Loucy (cell line): Measurements from ENCODE around the gene TMEM18.

Experiments
- H2AFZ ChIP-seq: fragments of 200-600 bp; sonication (generic); 2 replicates; pipeline ENCODE4 v1.6.0; 2016; ENCODE audit warnings: antibody characterized with exemption, mild to moderate bottlenecking, low read length, moderate library complexity
- H3F3A ChIP-seq: fragments of 200-600 bp; 2 replicates; pipeline ENCODE4 v1.6.0; 2016; ENCODE audit warnings: antibody characterized with exemption, low read depth, mild to moderate bottlenecking
- H3K27me3 ChIP-seq: fragments of 200-600 bp; sonication (generic); 2 replicates; pipeline ENCODE4 v1.6.1; 2014; ENCODE audit warnings: low read length, mild to moderate bottlenecking; ENCODE audit not compliant: insufficient read depth, poor library complexity, severe bottlenecking
- H3K36me3 ChIP-seq: fragments of 200-600 bp; sonication (generic); 2 replicates; pipeline ENCODE4 v1.6.1; 2016; ENCODE audit warnings: low read length; ENCODE audit not compliant: insufficient read depth
- H3K4me1 ChIP-seq: fragments of 200-600 bp; sonication (generic); 2 replicates; pipeline ENCODE4 v1.5.1; 2014; ENCODE audit warnings: low read length, mild to moderate bottlenecking; ENCODE audit not compliant: insufficient read depth, poor library complexity, severe bottlenecking
- H3K4me2 ChIP-seq: fragments of 200-600 bp; sonication (generic); 2 replicates; pipeline ENCODE4 v1.6.0; 2014; ENCODE audit warnings: antibody characterized with exemption, low read length, low read depth, mild to moderate bottlenecking; ENCODE audit not compliant: poor library complexity, severe bottlenecking
- H3K4me3 ChIP-seq: fragments of 200-600 bp; sonication (generic); 2 replicates; pipeline ENCODE4 v1.5.1; 2014; ENCODE audit warnings: low read length, mild to moderate bottlenecking, mixed read lengths; ENCODE audit not compliant: poor library complexity, severe bottlenecking
- H3K79me2 ChIP-seq: fragments of 200-600 bp; sonication (generic); 2 replicates; pipeline ENCODE4 v1.6.1; 2014; ENCODE audit warnings: low read length; ENCODE audit not compliant: insufficient read depth
- H3K9ac ChIP-seq: fragments of 200-600 bp; sonication (generic); 2 replicates; pipeline ENCODE4 v1.6.0; 2014; ENCODE audit warnings: mild to moderate bottlenecking, low read depth, low read length, moderate library complexity; ENCODE audit not compliant: poor library complexity, severe bottlenecking
- H3K9me2 ChIP-seq: fragments of 200-600 bp; sonication (generic); replicated peaks from 2 replicates; pipeline ENCODE4 v1.6.1; 2016; ENCODE audit warnings: low read depth, low read length, mixed read lengths
- H3K9me3 ChIP-seq: fragments of 200-600 bp; sonication (generic); 2 replicates; pipeline ENCODE4 v1.6.1; 2014; ENCODE audit warnings: mild to moderate bottlenecking, antibody characterized with exemption, low read length, low read depth; ENCODE audit not compliant: insufficient read depth
- H4K20me1 ChIP-seq: fragments of 200-600 bp; sonication (generic); 2 replicates; pipeline ENCODE4 v1.6.0; 2014; ENCODE audit warnings: antibody characterized with exemption, low read length, mild to moderate bottlenecking; ENCODE audit not compliant: insufficient read depth, poor library complexity, severe bottlenecking
- CTCF ChIP-seq: fragments of 200-600 bp; sonication (generic); conservative IDR thresholded peaks from 2 replicates; pipeline ENCODE4 v1.5.1; 2014; ENCODE audit warnings: mild to moderate bottlenecking, antibody characterized with exemption, low read length
- EZH2phosphoT487 ChIP-seq: fragments of 200-600 bp; IDR thresholded peaks from 2 replicates; pipeline ENCODE4 v1.6.1; 2018; ENCODE audit warnings: antibody characterized with exemption, mild to moderate bottlenecking, moderate library complexity, borderline replicate concordance

The TMEM18 gene

GRCh38 chr2:672606-672905 is 4.7 kb downstream of the TMEM18 start:
- peaks cover 34% of the 10 kb centered on the region for H4K20me1 ChIP-seq
- no peak overlapping the region for H3K4me3 ChIP-seq
- no peak overlapping the region for H2AFZ ChIP-seq
- H3K9ac ChIP-seq = no peak overlapping the region
- peaks cover 42% of the 10 kb centered on the region; the same call in 1 of the 2 replicates for H3K36me3 ChIP-seq
- H3K4me1 ChIP-seq = peaks cover 25% of the 10 kb centered on the region
- TF ChIP-seq EZH2phosphoT487 (no peak), CTCF (no peak)
- H3K9me2 ChIP-seq = no peaks in the 10 kb centered on the region
- H3K79me2 ChIP-seq = peaks cover 40% of the 10 kb centered on the region
- no peak overlapping the region for H3K4me2 ChIP-seq
- no peaks in the 10 kb centered on the region for H3F3A ChIP-seq
- H3K27me3 ChIP-seq = no peaks in the 10 kb centered on the region
- no peaks in the 10 kb centered on the region for H3K9me3 ChIP-seq

- no peak overlapping the region for H3K4me2 ChIP-seq
- peaks cover 25% of the 10 kb centered on the region for H3K4me1 ChIP-seq
- peaks cover 34% of the 10 kb centered on the region for H4K20me1 ChIP-seq
- H3K27me3 ChIP-seq = no peaks in the 10 kb centered on the region
- no peak for TF ChIP-seq CTCF
- no peak for TF ChIP-seq EZH2phosphoT487
- no peak overlapping the region for H3K9ac ChIP-seq
- peaks cover 43% of the 10 kb centered on the region; the same call in 1 of the 2 replicates for H3K36me3 ChIP-seq
- H3K79me2 ChIP-seq = peaks cover 40% of the 10 kb centered on the region
- H3K9me3 ChIP-seq = no peaks in the 10 kb centered on the region
- H3K4me3 ChIP-seq = no peak overlapping the region
- no peaks in the 10 kb centered on the region for H3F3A ChIP-seq
- H2AFZ ChIP-seq = no peak overlapping the region
- no peaks in the 10 kb centered on the region for H3K9me2 ChIP-seq
Observed at GRCh38 chr2:671787-672605, 5.2 kb downstream of the TMEM18 start.

- peaks cover 49% of the 10 kb centered on the region; the same call in 1 of the 2 replicates for H3K36me3 ChIP-seq
- peaks cover 2% of the 10 kb centered on the region; the same call in 1 of the 2 replicates for H3K9me3 ChIP-seq
- H3K9ac ChIP-seq = no peak overlapping the region
- TF ChIP-seq EZH2phosphoT487 (no peak), CTCF (no peak)
- H3K4me2 ChIP-seq = no peak overlapping the region
- peaks cover 23% of the 10 kb centered on the region for H3K4me1 ChIP-seq
- H3K79me2 ChIP-seq = peaks cover 39% of the 10 kb centered on the region
- no peak overlapping the region for H3K4me3 ChIP-seq
- H3K9me2 ChIP-seq = no peaks in the 10 kb centered on the region
- peaks cover 30% of the 10 kb centered on the region for H4K20me1 ChIP-seq
- H3F3A ChIP-seq = no peaks in the 10 kb centered on the region
- no peak overlapping the region for H2AFZ ChIP-seq
- H3K27me3 ChIP-seq = no peaks in the 10 kb centered on the region
Observed at GRCh38 chr2:671072-671471, 6.1 kb downstream of the TMEM18 start.
